Caco-2 (cell line): ENCODE measurements around the gene TBC1D10B. TPM values are rescaled to one million over a fixed set of nuclear protein-coding genes. Genes with fewer than 3 reads are reported as not detected.
A peak's percentile ranks its signal among the peaks of the same experiment; 100 is the strongest.

Experiments used
- BruUV-seq: library from RNA; stranded (reverse); fragments of 400-500 nt; replicated peaks from 2 replicates; lab custom pipeline; 2021; lab: Mats Ljungman, UMichigan
- CTCF ChIA-PET: fragments of 300-600 bp; sonication (Branson Sonifier 250); formaldehyde crosslinking; loops from one replicate; lab custom pipeline; 2022; ENCODE audit warnings: antibody characterized with exemption; lab: Charles Lee
- POLR2A ChIA-PET: fragments of 300-600 bp; sonication (Branson Sonifier 250); formaldehyde crosslinking; loops from one replicate; lab custom pipeline; 2022; ENCODE audit warnings: antibody characterized with exemption; lab: Charles Lee
- DNase-seq, 2 experiments: peaks; one replicate each; pipeline versions ENCODE4 v3.0.0 to v3.0.0-alpha.2; 2020 to 2022
- H3K27me3 ChIP-seq: replicated peaks from 2 replicates; pipeline ENCODE4 v1.6.0; 2011; ENCODE audit warnings: low read length; ENCODE audit not compliant: control insufficient read depth, insufficient read depth
- H3K36me3 ChIP-seq: 2 replicates; pipeline ENCODE4 v1.5.1; 2011; ENCODE audit warnings: low read length; ENCODE audit not compliant: control insufficient read depth, insufficient read depth
- H3K4me1 ChIP-seq: fragments of 250-450 bp; sonication (Bioruptor Pico); 2 replicates; pipeline ENCODE4 v1.5.1; 2020; ENCODE audit warnings: mild to moderate bottlenecking
- H3K4me3 ChIP-seq: 2 replicates; pipeline ENCODE4 v1.5.1; 2011; ENCODE audit warnings: low read depth, mild to moderate bottlenecking, control low read depth, low read length
- H3K9me3 ChIP-seq: fragments of 250-450 bp; sonication (Bioruptor Pico); 2 replicates; pipeline ENCODE4 v1.5.1; 2020; ENCODE audit warnings: mild to moderate bottlenecking, moderate library complexity
- H3K27ac Mint-ChIP-seq: one replicate; pipeline ENCODE4 v1.8.0; 2022; ENCODE audit warnings: mixed read lengths; ENCODE audit not compliant: unreplicated experiment
- H3K27me3 Mint-ChIP-seq: one replicate; pipeline ENCODE4 v1.8.0; 2022; ENCODE audit warnings: mixed read lengths; ENCODE audit not compliant: insufficient read depth, unreplicated experiment
- H3K36me3 Mint-ChIP-seq: one replicate; pipeline ENCODE4 v1.8.0; 2022; ENCODE audit warnings: mild to moderate bottlenecking, mixed read lengths; ENCODE audit not compliant: insufficient read depth, unreplicated experiment
- H3K4me1 Mint-ChIP-seq: one replicate; pipeline ENCODE4 v1.8.0; 2022; ENCODE audit warnings: low read depth, mixed read lengths; ENCODE audit not compliant: unreplicated experiment
- H3K4me3 Mint-ChIP-seq: one replicate; pipeline ENCODE4 v1.8.0; 2022; ENCODE audit warnings: mild to moderate bottlenecking, moderate library complexity, mixed read lengths; ENCODE audit not compliant: unreplicated experiment
- H3K9me3 Mint-ChIP-seq: one replicate; pipeline ENCODE4 v1.8.0; 2022; ENCODE audit warnings: mixed read lengths; ENCODE audit not compliant: unreplicated experiment
- CTCF ChIP-seq, 2 experiments: fragments of 200-600 bp in 1 of 2; IDR thresholded peaks; 1 replicate in 1 of 2; 2 replicates in 1 of 2; pipeline versions ENCODE4 v1.5.1 to v1.8.0; 2011 to 2022; ENCODE audit warnings: antibody characterized with exemption in 1 of 2, control low read depth in 1 of 2, inconsistent platforms in 1 of 2, low read depth in 1 of 2, low read length in 1 of 2, mild to moderate bottlenecking in 1 of 2, moderate library complexity in 1 of 2; ENCODE audit not compliant: insufficient read depth in 1 of 2, severe bottlenecking in 1 of 2, unreplicated experiment in 1 of 2
- intact Hi-C: fragments of 100-400 bp; cut with micrococcal nuclease; formaldehyde crosslinking; loops from one replicate; pipeline ENCODE4 v1.10.0; 2022; ENCODE audit not compliant: unreplicated experiment
- total RNA-seq: library from RNA; stranded (reverse); gene quantifications from 2 replicates; pipeline ENCODE4 v1.2.3, GENCODE V29; 2022

The TBC1D10B gene
- total RNA-seq, 1 experiment from 2014 or later, result 36.9 TPM

GRCh38 chr16:30357715-30358576, 12.3 kb downstream of the TBC1D10B start:
- no peak for TF ChIP-seq CTCF (IDR thresholded peaks at IDR 0.05; ENCODE audit: insufficient read depth in 1 of 2, low read depth in 1 of 2, low read length in 1 of 2, severe bottlenecking in 1 of 2, unreplicated experiment in 1 of 2)
- ChIA-PET POLR2A (interaction anchor here (0.7 kb wide), 1 partner anchor 13 kb away, joined by 3 read pairs; the partner anchor contains the start of gene TBC1D10B), CTCF (interaction anchor here (0.5 to 0.9 kb wide), 2 partner anchors 51 to 784 kb away, joined by 3 read pairs; no protein-coding TSS in a partner anchor)
- H3K4me1 ChIP-seq, result peaks cover 5% of the 10 kb centered on the region; the same call in 1 of the 2 replicates
- peak overlapping the region; percentile 19 for H3K4me3 Mint-ChIP-seq
- H3K36me3 ChIP-seq, result peaks cover 1% of the 10 kb centered on the region
- H3K27me3 ChIP-seq, result no peaks in the 10 kb centered on the region
- H3K4me1 Mint-ChIP-seq, result peaks cover 30% of the 10 kb centered on the region
- BruUV-seq, result no TSS peak
- H3K36me3 Mint-ChIP-seq, result peaks cover 61% of the 10 kb centered on the region
- intact Hi-C loops, result loop anchor here (5.0 kb wide), 1 partner anchor 49 kb away; the partner anchor contains the start of gene ZNF771
- H3K4me3 ChIP-seq, result no peak overlapping the region
- no peaks in the 10 kb centered on the region for H3K9me3 Mint-ChIP-seq
- no peaks in the 10 kb centered on the region for H3K9me3 ChIP-seq
- DNase-seq, result no peak
- H3K27ac Mint-ChIP-seq, result no peak overlapping the region
- H3K27me3 Mint-ChIP-seq, result no peaks in the 10 kb centered on the region

- H3K27me3 Mint-ChIP-seq, result no peaks in the 10 kb centered on the region
- no peaks in the 10 kb centered on the region for H3K9me3 Mint-ChIP-seq
- Histone ChIP-seq H3K36me3 (peaks cover 4% of the 10 kb centered on the region), H3K4me1 (peaks cover 5% of the 10 kb centered on the region; the same call in 1 of the 2 replicates), H3K4me3 (no peak overlapping the region), H3K27me3 (no peaks in the 10 kb centered on the region), H3K9me3 (no peaks in the 10 kb centered on the region)
- no peak overlapping the region for H3K4me3 Mint-ChIP-seq
- intact Hi-C loops, result loop anchor here (5.0 kb wide), 1 partner anchor 50 kb away; the partner anchor contains the start of gene ZNF771
- H3K36me3 Mint-ChIP-seq, result peaks cover 60% of the 10 kb centered on the region
- ChIA-PET CTCF (interaction anchor here (0.5 to 1.1 kb wide), 4 partner anchors 14 to 785 kb away, joined by 3 to 4 read pairs (median 3); partner anchors contain the start of gene TBC1D10B), POLR2A (interaction anchor here (1.1 to 1.3 kb wide), 2 partner anchors 12 to 14 kb away, joined by 4 to 5 read pairs; no protein-coding TSS in a partner anchor)
- TF ChIP-seq CTCF (IDR thresholded peaks at IDR 0.05; ENCODE audit: insufficient read depth in 1 of 2, low read depth in 1 of 2, low read length in 1 of 2, severe bottlenecking in 1 of 2, unreplicated experiment in 1 of 2), result no peak
- peak overlapping the region; percentile 99 for H3K27ac Mint-ChIP-seq
- no TSS peak for BruUV-seq
- DNase-seq, result no peak
- H3K4me1 Mint-ChIP-seq, result peaks cover 28% of the 10 kb centered on the region
Measured at GRCh38 chr16:30357085-30357714, 13.1 kb downstream of the TBC1D10B start.
